SK-N-SH (cell line): ENCODE results near the gene KMT5C.

Experiments
- EP300 ChIP-seq, 2 experiments: IDR thresholded peaks; 2 replicates each; pipeline versions ENCODE4 v1.4.0 to v1.6.1; 2012; ENCODE audit warnings: borderline replicate concordance in 1 of 2, low read depth in 1 of 2, low read length in 1 of 2
- FOXJ3 ChIP-seq: sonication (generic); formaldehyde crosslinking; IDR thresholded peaks from 2 replicates; pipeline ENCODE4 v1.5.1; 2020; ENCODE audit warnings: mild to moderate bottlenecking, missing genetic modification reagents
- GATA2 ChIP-seq: sonication (generic); formaldehyde crosslinking; IDR thresholded peaks from 2 replicates; pipeline ENCODE4 v1.5.0; 2020; ENCODE audit warnings: mild to moderate bottlenecking, missing genetic modification reagents
- MAX ChIP-seq: IDR thresholded peaks from 2 replicates; pipeline ENCODE4 v1.4.0; 2012; ENCODE audit warnings: low read depth
- MEF2A ChIP-seq: IDR thresholded peaks from 2 replicates; pipeline ENCODE4 v1.4.0; 2012; ENCODE audit warnings: low read depth, borderline replicate concordance
- POLR2AphosphoS5 ChIP-seq: IDR thresholded peaks from 2 replicates; pipeline ENCODE4 v1.6.1; 2012; ENCODE audit warnings: low read depth, low read length
- RCOR1 ChIP-seq: fragments of 150-350 bp; IDR thresholded peaks from 2 replicates; pipeline ENCODE4 v1.6.1; 2017; ENCODE audit warnings: antibody characterized with exemption, low read length
- REST ChIP-seq: IDR thresholded peaks from 2 replicates; pipeline ENCODE4 v1.6.1; 2012; ENCODE audit warnings: mild to moderate bottlenecking, low read depth, low read length, moderate library complexity
- SIN3A ChIP-seq: IDR thresholded peaks from 2 replicates; pipeline ENCODE4 v1.6.1; 2012; ENCODE audit warnings: low read depth, mild to moderate bottlenecking, low read length, moderate library complexity, borderline replicate concordance
- SMC3 ChIP-seq: IDR thresholded peaks from 2 replicates; pipeline ENCODE4 v1.6.1; 2012; ENCODE audit warnings: low read depth, low read length, improper control_type of control experiment
- TAF1 ChIP-seq: IDR thresholded peaks from 2 replicates; pipeline ENCODE4 v1.6.1; 2012; ENCODE audit warnings: low read depth, mild to moderate bottlenecking, low read length, moderate library complexity, borderline replicate concordance
- TF ChIP-seq, protein P1 (sequence below): fragments of 200-600 bp; sonication (generic); IDR thresholded peaks from 2 replicates; pipeline ENCODE4 v1.6.1; 2017; ENCODE audit warnings: antibody characterized with exemption, mild to moderate bottlenecking, moderate library complexity
- TF ChIP-seq, protein P2 (sequence below): IDR thresholded peaks from 2 replicates; pipeline ENCODE4 v1.4.0; 2012; ENCODE audit warnings: low read depth, borderline replicate concordance

- TF ChIP-seq SIN3A (no peak), FOXJ3 (CRISPR knock-in tag) (no peak), POLR2AphosphoS5 (no peak), RCOR1 (no peak), GATA2 (CRISPR knock-in tag) (no peak), MEF2A (no peak), SMC3 (no peak), EP300 (IDR thresholded peaks at IDR 0.05; ENCODE audit: borderline replicate concordance in 1 of 2, low read depth in 1 of 2, low read length in 1 of 2) (no peak), MAX (no peak), REST (no peak), TAF1 (no peak)
- TF ChIP-seq, protein P1, sequence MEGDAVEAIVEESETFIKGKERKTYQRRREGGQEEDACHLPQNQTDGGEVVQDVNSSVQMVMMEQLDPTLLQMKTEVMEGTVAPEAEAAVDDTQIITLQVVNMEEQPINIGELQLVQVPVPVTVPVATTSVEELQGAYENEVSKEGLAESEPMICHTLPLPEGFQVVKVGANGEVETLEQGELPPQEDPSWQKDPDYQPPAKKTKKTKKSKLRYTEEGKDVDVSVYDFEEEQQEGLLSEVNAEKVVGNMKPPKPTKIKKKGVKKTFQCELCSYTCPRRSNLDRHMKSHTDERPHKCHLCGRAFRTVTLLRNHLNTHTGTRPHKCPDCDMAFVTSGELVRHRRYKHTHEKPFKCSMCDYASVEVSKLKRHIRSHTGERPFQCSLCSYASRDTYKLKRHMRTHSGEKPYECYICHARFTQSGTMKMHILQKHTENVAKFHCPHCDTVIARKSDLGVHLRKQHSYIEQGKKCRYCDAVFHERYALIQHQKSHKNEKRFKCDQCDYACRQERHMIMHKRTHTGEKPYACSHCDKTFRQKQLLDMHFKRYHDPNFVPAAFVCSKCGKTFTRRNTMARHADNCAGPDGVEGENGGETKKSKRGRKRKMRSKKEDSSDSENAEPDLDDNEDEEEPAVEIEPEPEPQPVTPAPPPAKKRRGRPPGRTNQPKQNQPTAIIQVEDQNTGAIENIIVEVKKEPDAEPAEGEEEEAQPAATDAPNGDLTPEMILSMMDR, result no peak
- TF ChIP-seq, protein P2, sequence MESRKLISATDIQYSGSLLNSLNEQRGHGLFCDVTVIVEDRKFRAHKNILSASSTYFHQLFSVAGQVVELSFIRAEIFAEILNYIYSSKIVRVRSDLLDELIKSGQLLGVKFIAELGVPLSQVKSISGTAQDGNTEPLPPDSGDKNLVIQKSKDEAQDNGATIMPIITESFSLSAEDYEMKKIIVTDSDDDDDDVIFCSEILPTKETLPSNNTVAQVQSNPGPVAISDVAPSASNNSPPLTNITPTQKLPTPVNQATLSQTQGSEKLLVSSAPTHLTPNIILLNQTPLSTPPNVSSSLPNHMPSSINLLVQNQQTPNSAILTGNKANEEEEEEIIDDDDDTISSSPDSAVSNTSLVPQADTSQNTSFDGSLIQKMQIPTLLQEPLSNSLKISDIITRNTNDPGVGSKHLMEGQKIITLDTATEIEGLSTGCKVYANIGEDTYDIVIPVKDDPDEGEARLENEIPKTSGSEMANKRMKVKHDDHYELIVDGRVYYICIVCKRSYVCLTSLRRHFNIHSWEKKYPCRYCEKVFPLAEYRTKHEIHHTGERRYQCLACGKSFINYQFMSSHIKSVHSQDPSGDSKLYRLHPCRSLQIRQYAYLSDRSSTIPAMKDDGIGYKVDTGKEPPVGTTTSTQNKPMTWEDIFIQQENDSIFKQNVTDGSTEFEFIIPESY, result no peak
These were observed 5.8 kb upstream of the KMT5C start for GRCh38 chr19:55333870-55334269.
